WTC11 (cell line): Measurements from ENCODE around the gene ADAMTS10. TPM values are rescaled to one million over a fixed set of nuclear protein-coding genes. Genes with fewer than 3 reads are reported as not detected.
"Not testable (repeated sequence)": the region's sequence is repeated elsewhere in the genome, so short reads cannot be mapped to it uniquely, and the experiment has no call there.

Source experiments
- ATAC-seq: fragments of 200-7000 bp; cut with Tn5 transposase; 2 replicates; pipeline ENCODE4 v1.10.0; 2021; ENCODE audit warnings: mild to moderate bottlenecking, moderate library complexity
- CTCF ChIA-PET: fragments of 300-600 bp; sonication (Branson Sonifier 250); formaldehyde crosslinking; loops from one replicate; lab custom pipeline; 2021; ENCODE audit warnings: antibody characterized with exemption; lab: Charles Lee
- POLR2A ChIA-PET: fragments of 350-600 bp; sonication (Branson Sonifier 250); formaldehyde crosslinking; loops from one replicate; lab custom pipeline; 2021; ENCODE audit warnings: antibody characterized with exemption; lab: Charles Lee
- DNase-seq: peaks from one replicate; pipeline ENCODE4 v3.0.0; 2021; ENCODE audit warnings: low spot score
- H3K27ac Mint-ChIP-seq: 2 replicates; pipeline ENCODE4 v1.8.0; 2021; ENCODE audit warnings: mixed read lengths
- H3K27me3 Mint-ChIP-seq: 2 replicates; pipeline ENCODE4 v1.8.0; 2021; ENCODE audit warnings: low read depth, mild to moderate bottlenecking, moderate library complexity, mixed read lengths
- H3K36me3 Mint-ChIP-seq: 2 replicates; pipeline ENCODE4 v1.8.0; 2021; ENCODE audit warnings: mixed read lengths
- H3K4me1 Mint-ChIP-seq: 2 replicates; pipeline ENCODE4 v1.8.0; 2022; ENCODE audit warnings: mixed read lengths
- H3K4me3 Mint-ChIP-seq: 2 replicates; pipeline ENCODE4 v1.8.0; 2021; ENCODE audit warnings: mild to moderate bottlenecking, moderate library complexity, mixed read lengths
- H3K9me3 Mint-ChIP-seq: 2 replicates; pipeline ENCODE4 v1.8.0; 2021; ENCODE audit warnings: mixed read lengths
- CREM ChIP-seq: sonication (generic); formaldehyde crosslinking; IDR thresholded peaks from 2 replicates; pipeline ENCODE4 v1.8.1; 2022; ENCODE audit warnings: mild to moderate bottlenecking, missing genetic modification reagents, moderate library complexity
- JAZF1 ChIP-seq: fragments of 250-450 bp; sonication (Bioruptor Pico); IDR thresholded peaks from 2 replicates; pipeline ENCODE4 v1.9.0; 2021; ENCODE audit warnings: moderate library complexity, mild to moderate bottlenecking, inconsistent platforms
- NFYB ChIP-seq: sonication (generic); formaldehyde crosslinking; conservative IDR thresholded peaks from 2 replicates; pipeline ENCODE4 v1.8.0; 2022; ENCODE audit warnings: low read depth, missing genetic modification reagents
- NR3C1 ChIP-seq: sonication (generic); formaldehyde crosslinking; conservative IDR thresholded peaks from 2 replicates; pipeline ENCODE4 v1.8.1; 2023; ENCODE audit warnings: low read depth, mild to moderate bottlenecking, missing genetic modification reagents
- ZNF121 ChIP-seq: sonication (generic); formaldehyde crosslinking; IDR thresholded peaks from 2 replicates; pipeline ENCODE4 v1.8.0; 2023; ENCODE audit warnings: missing genetic modification reagents
- ZNF138 ChIP-seq: sonication (generic); formaldehyde crosslinking; conservative IDR thresholded peaks from 2 replicates; pipeline ENCODE4 v1.8.1; 2022; ENCODE audit warnings: mild to moderate bottlenecking, moderate library complexity, missing genetic modification reagents
- ZNF263 ChIP-seq: sonication (generic); formaldehyde crosslinking; IDR thresholded peaks from 2 replicates; pipeline ENCODE4 v1.8.1; 2022; ENCODE audit warnings: low read depth, mild to moderate bottlenecking, moderate library complexity, missing genetic modification reagents
- total RNA-seq: library from RNA; stranded (reverse); gene quantifications from 3 replicates; pipeline ENCODE4 v1.2.3, GENCODE V29; 2021
- TF ChIP-seq, protein P1 (sequence below): sonication (generic); formaldehyde crosslinking; IDR thresholded peaks from 2 replicates; pipeline ENCODE4 v1.8.1; 2023; ENCODE audit warnings: mild to moderate bottlenecking, missing genetic modification reagents, moderate library complexity
- TF ChIP-seq, protein P2 (sequence below): sonication (generic); formaldehyde crosslinking; IDR thresholded peaks from 2 replicates; pipeline ENCODE4 v1.8.1; 2022; ENCODE audit warnings: low read depth, mild to moderate bottlenecking, moderate library complexity, missing genetic modification reagents, borderline replicate concordance
- TF ChIP-seq, protein P3 (sequence below): sonication (generic); formaldehyde crosslinking; IDR thresholded peaks from 2 replicates; pipeline ENCODE4 v1.8.1; 2023; ENCODE audit warnings: mild to moderate bottlenecking, missing genetic modification reagents, moderate library complexity
- TF ChIP-seq, protein P4 (sequence below): sonication (generic); formaldehyde crosslinking; IDR thresholded peaks from 2 replicates; pipeline ENCODE4 v1.8.0; 2023; ENCODE audit warnings: mild to moderate bottlenecking, missing genetic modification reagents
- TF ChIP-seq, protein P5 (sequence below): sonication (generic); formaldehyde crosslinking; IDR thresholded peaks from 2 replicates; pipeline ENCODE4 v1.8.1; 2022; ENCODE audit warnings: missing genetic modification reagents, borderline replicate concordance
- TF ChIP-seq, protein P6 (sequence below): sonication (generic); formaldehyde crosslinking; IDR thresholded peaks from 2 replicates; pipeline ENCODE4 v1.8.1; 2022; ENCODE audit warnings: mild to moderate bottlenecking, missing genetic modification reagents, moderate library complexity, borderline replicate concordance

The ADAMTS10 gene
- total RNA-seq, 1 experiment from 2014 or later, result 16.0 TPM

DNA sequence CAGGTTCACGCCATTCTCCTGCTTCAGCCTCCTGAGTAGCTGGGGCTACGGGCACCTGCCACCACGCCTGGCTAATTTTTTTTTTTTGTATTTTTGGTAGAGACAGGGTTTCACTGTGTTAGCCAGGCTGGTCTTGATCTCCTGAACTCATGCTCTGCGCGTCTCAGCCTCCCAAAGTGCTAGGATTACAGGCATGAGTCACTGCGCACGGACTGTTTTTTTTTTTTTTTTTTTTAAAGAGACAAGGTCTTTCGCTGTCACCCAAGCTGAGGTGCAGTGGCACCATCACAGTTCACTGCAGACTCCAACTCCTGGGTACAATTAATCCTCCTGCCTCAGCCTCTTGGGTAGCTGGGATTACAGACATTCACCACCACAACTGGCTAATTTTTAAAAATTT, 8.2 kb upstream of the ADAMTS10 start:
- H3K27me3 Mint-ChIP-seq, result no peaks in the 10 kb centered on the region
- ATAC-seq, result no peak
- no peak overlapping the region for H3K27ac Mint-ChIP-seq
- TF ChIP-seq ZNF121 (CRISPR knock-in tag) (no peak), JAZF1 (CRISPR knock-in tag) (no peak), ZNF138 (CRISPR knock-in tag) (no peak), NFYB (CRISPR knock-in tag) (no peak)
- TF ChIP-seq, protein P1, sequence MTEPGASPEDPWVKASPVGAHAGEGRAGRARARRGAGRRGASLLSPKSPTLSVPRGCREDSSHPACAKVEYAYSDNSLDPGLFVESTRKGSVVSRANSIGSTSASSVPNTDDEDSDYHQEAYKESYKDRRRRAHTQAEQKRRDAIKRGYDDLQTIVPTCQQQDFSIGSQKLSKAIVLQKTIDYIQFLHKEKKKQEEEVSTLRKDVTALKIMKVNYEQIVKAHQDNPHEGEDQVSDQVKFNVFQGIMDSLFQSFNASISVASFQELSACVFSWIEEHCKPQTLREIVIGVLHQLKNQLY (CRISPR knock-in tag), result no peak
- TF ChIP-seq, protein P2, sequence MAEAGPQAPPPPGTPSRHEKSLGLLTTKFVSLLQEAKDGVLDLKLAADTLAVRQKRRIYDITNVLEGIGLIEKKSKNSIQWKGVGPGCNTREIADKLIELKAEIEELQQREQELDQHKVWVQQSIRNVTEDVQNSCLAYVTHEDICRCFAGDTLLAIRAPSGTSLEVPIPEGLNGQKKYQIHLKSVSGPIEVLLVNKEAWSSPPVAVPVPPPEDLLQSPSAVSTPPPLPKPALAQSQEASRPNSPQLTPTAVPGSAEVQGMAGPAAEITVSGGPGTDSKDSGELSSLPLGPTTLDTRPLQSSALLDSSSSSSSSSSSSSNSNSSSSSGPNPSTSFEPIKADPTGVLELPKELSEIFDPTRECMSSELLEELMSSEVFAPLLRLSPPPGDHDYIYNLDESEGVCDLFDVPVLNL (CRISPR knock-in tag), result no peak
- ChIA-PET CTCF (no interaction called here), POLR2A (no interaction called here)
- H3K9me3 Mint-ChIP-seq, result no peaks in the 10 kb centered on the region
- H3K4me3 Mint-ChIP-seq, result no peak overlapping the region
- no peaks in the 10 kb centered on the region; the same call in 1 of the 2 replicates for H3K4me1 Mint-ChIP-seq
- DNase-seq, result no peak
- H3K36me3 Mint-ChIP-seq, result no peaks in the 10 kb centered on the region

DNA sequence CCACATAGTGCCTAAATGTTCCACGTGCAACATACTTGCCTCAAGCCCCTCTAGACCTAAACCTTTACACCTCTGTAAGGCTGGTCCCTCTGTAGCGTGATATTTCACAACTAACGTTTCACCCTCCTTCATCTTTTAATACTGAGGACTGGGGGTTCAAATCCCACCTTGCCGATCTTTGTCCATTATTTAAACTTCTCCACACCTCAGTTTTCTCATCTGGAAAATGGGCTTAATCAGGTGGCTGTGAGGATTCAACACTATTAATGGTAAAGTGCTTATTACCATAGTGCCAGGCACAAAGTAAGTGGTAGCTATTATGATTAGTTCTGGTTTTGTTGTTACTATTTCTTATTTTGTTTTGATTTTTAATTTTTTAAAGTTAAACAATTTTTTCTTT, 7.5 kb upstream of the ADAMTS10 start:
- DNase-seq, result no peak
- no peak overlapping the region for H3K4me3 Mint-ChIP-seq
- no peaks in the 10 kb centered on the region; the same call in 1 of the 2 replicates for H3K4me1 Mint-ChIP-seq
- no peaks in the 10 kb centered on the region for H3K36me3 Mint-ChIP-seq
- POLR2A ChIA-PET, result no interaction called here
- no peaks in the 10 kb centered on the region for H3K9me3 Mint-ChIP-seq
- no peak for ATAC-seq
- CTCF ChIA-PET, result interaction anchor here (0.6 kb wide), 1 partner anchor 9 kb away, joined by 3 read pairs; no protein-coding TSS in a partner anchor
- TF ChIP-seq, protein P3, sequence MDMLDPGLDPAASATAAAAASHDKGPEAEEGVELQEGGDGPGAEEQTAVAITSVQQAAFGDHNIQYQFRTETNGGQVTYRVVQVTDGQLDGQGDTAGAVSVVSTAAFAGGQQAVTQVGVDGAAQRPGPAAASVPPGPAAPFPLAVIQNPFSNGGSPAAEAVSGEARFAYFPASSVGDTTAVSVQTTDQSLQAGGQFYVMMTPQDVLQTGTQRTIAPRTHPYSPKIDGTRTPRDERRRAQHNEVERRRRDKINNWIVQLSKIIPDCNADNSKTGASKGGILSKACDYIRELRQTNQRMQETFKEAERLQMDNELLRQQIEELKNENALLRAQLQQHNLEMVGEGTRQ (CRISPR knock-in tag), result no peak
- TF ChIP-seq, protein P4, sequence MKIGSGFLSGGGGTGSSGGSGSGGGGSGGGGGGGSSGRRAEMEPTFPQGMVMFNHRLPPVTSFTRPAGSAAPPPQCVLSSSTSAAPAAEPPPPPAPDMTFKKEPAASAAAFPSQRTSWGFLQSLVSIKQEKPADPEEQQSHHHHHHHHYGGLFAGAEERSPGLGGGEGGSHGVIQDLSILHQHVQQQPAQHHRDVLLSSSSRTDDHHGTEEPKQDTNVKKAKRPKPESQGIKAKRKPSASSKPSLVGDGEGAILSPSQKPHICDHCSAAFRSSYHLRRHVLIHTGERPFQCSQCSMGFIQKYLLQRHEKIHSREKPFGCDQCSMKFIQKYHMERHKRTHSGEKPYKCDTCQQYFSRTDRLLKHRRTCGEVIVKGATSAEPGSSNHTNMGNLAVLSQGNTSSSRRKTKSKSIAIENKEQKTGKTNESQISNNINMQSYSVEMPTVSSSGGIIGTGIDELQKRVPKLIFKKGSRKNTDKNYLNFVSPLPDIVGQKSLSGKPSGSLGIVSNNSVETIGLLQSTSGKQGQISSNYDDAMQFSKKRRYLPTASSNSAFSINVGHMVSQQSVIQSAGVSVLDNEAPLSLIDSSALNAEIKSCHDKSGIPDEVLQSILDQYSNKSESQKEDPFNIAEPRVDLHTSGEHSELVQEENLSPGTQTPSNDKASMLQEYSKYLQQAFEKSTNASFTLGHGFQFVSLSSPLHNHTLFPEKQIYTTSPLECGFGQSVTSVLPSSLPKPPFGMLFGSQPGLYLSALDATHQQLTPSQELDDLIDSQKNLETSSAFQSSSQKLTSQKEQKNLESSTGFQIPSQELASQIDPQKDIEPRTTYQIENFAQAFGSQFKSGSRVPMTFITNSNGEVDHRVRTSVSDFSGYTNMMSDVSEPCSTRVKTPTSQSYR (CRISPR knock-in tag), result no peak
- TF ChIP-seq ZNF263 (CRISPR knock-in tag), result no peak
- TF ChIP-seq NR3C1 (CRISPR knock-in tag), result no peak
- H3K27ac Mint-ChIP-seq, result no peak overlapping the region
- no peaks in the 10 kb centered on the region for H3K27me3 Mint-ChIP-seq

DNA sequence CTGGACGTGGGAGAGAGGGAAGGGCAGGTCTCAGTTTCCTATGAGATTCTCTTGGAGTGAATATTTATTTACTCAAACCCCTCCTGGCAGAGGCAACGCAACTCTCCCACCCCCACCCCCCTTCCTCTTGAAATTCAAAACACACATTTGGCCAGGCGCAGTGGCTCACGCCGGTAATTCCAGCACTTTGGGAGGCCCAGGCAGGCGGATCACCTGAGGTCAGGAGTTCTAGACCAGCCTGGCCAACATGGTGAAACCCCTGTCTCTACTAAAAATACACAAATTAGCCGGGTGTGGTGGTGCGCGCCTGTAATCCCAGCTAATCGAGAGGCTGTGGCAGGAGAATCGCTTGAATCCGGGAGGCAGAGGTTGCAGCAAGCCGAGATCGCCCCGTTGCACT, 6.8 kb upstream of the ADAMTS10 start:
- H3K9me3 Mint-ChIP-seq, H3K27me3 Mint-ChIP-seq, POLR2A ChIA-PET, H3K4me3 Mint-ChIP-seq, H3K27ac Mint-ChIP-seq, H3K36me3 Mint-ChIP-seq, ATAC-seq, DNase-seq, H3K4me1 Mint-ChIP-seq: not testable (repeated sequence)
- CTCF ChIA-PET, result interaction anchor here (0.6 to 2.7 kb wide), 5 partner anchors 10 to 39 kb away, joined by 3 to 31 read pairs (median 15); partner anchors contain the start of gene MYO1F

DNA sequence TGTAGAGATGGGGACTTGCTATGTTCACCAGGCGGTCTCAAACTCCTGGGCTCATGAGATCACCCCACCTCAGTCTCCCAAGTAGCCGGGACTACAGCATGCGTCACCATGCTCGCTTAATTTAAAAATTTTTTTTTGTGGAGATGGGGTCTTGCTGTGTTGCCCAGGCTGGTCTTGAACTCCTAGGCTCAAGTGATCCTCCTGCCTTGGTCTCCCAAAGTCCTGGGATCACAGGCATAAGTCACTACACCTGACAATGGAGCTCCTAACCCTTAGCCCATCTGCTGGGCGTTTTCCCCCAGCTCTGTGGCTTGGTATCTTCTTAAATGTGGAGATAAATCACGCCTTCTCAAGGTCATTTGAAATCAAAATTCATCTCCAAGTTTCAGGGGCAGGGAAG, 6.3 kb upstream of the ADAMTS10 start:
- TF ChIP-seq, protein P5, sequence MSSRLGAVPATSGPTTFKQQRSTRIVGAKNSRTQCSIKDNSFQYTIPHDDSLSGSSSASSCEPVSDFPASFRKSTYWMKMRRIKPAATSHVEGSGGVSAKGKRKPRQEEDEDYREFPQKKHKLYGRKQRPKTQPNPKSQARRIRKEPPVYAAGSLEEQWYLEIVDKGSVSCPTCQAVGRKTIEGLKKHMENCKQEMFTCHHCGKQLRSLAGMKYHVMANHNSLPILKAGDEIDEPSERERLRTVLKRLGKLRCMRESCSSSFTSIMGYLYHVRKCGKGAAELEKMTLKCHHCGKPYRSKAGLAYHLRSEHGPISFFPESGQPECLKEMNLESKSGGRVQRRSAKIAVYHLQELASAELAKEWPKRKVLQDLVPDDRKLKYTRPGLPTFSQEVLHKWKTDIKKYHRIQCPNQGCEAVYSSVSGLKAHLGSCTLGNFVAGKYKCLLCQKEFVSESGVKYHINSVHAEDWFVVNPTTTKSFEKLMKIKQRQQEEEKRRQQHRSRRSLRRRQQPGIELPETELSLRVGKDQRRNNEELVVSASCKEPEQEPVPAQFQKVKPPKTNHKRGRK (CRISPR knock-in tag), result no peak
- TF ChIP-seq ZNF121 (CRISPR knock-in tag) (peak; percentile 59; the same call in 1 of the 2 replicates), CREM (CRISPR knock-in tag) (no peak), NFYB (CRISPR knock-in tag) (no peak)
- TF ChIP-seq, protein P6, sequence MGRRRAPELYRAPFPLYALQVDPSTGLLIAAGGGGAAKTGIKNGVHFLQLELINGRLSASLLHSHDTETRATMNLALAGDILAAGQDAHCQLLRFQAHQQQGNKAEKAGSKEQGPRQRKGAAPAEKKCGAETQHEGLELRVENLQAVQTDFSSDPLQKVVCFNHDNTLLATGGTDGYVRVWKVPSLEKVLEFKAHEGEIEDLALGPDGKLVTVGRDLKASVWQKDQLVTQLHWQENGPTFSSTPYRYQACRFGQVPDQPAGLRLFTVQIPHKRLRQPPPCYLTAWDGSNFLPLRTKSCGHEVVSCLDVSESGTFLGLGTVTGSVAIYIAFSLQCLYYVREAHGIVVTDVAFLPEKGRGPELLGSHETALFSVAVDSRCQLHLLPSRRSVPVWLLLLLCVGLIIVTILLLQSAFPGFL, result no peak
- TF ChIP-seq, protein P1 (CRISPR knock-in tag), result no peak
- no peaks in the 10 kb centered on the region for H3K9me3 Mint-ChIP-seq
- H3K27ac Mint-ChIP-seq, result no peak overlapping the region
- DNase-seq, result no peak
- CTCF ChIA-PET, result interaction anchor here (0.6 to 2.7 kb wide), 8 partner anchors 11 to 103 kb away, joined by 3 to 31 read pairs (median 10); partner anchors contain the start of genes MYO1F and ZNF414
- POLR2A ChIA-PET, result no interaction called here
- no peak for ATAC-seq
- H3K36me3 Mint-ChIP-seq, result no peaks in the 10 kb centered on the region
- H3K4me1 Mint-ChIP-seq, result peaks cover 9% of the 10 kb centered on the region
- H3K27me3 Mint-ChIP-seq, result no peaks in the 10 kb centered on the region
- no peak overlapping the region for H3K4me3 Mint-ChIP-seq
